ENCODE measurements around the gene OR51B2. TPM values are rescaled to one million over a fixed set of nuclear protein-coding genes. Genes with fewer than 3 reads are reported as not detected.
"Not testable (repeated sequence)": the region's sequence is repeated elsewhere in the genome, so short reads cannot be mapped to it uniquely, and the experiment has no call there.

OR51B2 gene
- total RNA-seq, 2 donors from 2014 or later, result not detected

- DNase-seq, result no peak
- intact Hi-C loops (cut with DNase I), result no loop called here
- ATAC-seq, result no peak
Observed at GRCh38 chr11:5317292-5317691, 6.8 kb downstream of the OR51B2 start.

- DNase-seq; intact Hi-C loops (cut with DNase I); ATAC-seq: not testable (repeated sequence)
Observed at GRCh38 chr11:5313326-5314023, 10.6 kb downstream of the OR51B2 start.

- ATAC-seq (no peak), DNase-seq (no peak)
- intact Hi-C loops (cut with DNase I), result no loop called here
Observed at GRCh38 chr11:5310423-5310822, 13.7 kb downstream of the OR51B2 start.

DNA sequence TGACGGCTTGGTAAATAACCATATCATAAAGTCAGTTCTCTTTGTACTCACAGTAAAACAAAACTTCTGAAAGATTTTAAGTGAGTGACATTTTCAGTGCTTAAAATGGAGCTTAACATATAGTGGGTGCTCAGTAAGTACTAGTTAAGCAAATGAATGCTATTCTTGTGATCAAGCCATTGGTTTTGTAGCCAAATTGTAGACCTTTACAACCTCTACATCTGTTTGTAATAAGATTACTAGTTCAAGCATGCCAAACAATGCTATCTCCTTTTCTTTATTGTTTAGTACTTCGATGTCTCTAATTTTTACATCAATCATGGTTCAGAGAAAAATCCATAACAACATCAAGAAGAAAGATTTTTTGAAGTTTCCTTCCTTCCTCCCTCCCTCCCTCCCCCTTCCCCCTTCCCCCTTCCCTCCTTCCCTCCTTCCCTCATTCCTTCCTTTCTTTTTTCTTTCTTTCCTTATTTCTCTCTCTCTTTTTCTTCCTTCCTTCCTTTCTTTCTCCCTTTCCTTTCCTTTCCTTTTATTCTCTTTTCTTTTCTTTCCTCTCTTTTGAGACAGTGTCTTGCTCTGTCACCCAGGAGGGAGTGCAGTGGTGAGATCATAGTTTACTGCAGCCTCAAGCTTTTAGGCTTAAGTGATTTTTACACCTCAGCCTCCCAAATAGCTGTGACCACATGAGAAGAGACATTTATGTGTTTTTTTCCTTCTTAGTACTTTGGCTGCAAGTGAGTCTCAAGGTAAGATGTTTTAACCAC lies 16.7 kb downstream of the OR51B2 start:
- ATAC-seq (no peak), DNase-seq (no peak)
- intact Hi-C loops (cut with DNase I), result no loop called here

GRCh38 chr11:5304046-5304445 lies 20.1 kb downstream of the OR51B2 start:
- DNase-seq (no peak), ATAC-seq (no peak)
- intact Hi-C loops (cut with DNase I), result no loop called here

DNA sequence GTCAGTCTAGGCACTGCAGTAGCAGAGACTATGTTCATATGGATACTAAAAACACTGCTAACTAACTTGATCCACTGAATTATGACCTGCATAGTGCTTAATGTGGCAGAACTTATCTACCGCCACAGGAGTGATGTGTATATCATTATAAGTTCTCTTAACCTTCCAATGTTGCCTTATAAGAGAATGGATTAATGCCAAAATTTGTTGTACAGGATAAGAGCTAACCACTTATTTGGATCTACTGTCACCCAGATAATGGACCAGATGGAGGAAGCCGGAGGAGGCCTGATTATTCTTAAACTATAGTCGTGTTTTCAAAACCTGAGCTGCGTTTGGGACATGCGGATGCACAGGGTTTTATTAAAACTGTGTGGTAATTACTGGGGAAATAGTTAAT lies 20.5 kb downstream of the OR51B2 start:
- ATAC-seq (no peak), DNase-seq (no peak)
- intact Hi-C loops (cut with DNase I), result no loop called here

GRCh38 chr11:5301846-5302245 lies 22.3 kb downstream of the OR51B2 start, which contains the start of gene OR51B4:
OR51B4 (minus strand) TSS chr11:5301946; CDS start chr11:5301946, 0 bp downstream.
- DNase-seq, result no peak
- intact Hi-C loops (cut with DNase I), result no loop called here
- no peak for ATAC-seq

GRCh38 chr11:5300251-5300650 lies 23.8 kb downstream of the OR51B2 start:
- intact Hi-C loops (cut with DNase I), result no loop called here
- no peak for ATAC-seq
- no peak for DNase-seq

DNA sequence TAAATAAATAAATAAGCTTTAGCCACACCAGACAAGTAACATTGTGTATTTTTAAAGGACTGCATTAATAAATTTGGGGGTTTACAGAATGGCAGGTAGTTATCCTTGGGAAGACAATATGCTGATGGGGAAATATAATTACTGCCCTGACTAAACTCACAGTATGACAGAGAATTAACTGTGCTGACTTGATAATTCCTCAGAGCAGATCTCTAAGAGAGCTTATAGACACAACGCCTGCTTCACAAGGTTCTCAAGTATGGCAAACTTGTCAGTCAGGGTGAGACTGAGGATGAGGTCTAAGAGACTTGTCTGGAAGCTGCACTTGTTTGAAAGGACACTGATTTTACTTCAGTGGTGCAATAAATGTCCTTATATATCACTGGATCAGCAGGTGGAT lies 25.6 kb downstream of the OR51B2 start:
- DNase-seq (no peak), ATAC-seq (no peak)
- intact Hi-C loops (cut with DNase I), result no loop called here

- no peak for ATAC-seq
- no peak for DNase-seq
- intact Hi-C loops (cut with DNase I), result no loop called here
Observed at GRCh38 chr11:5297721-5298323, 26.3 kb downstream of the OR51B2 start.

DNA sequence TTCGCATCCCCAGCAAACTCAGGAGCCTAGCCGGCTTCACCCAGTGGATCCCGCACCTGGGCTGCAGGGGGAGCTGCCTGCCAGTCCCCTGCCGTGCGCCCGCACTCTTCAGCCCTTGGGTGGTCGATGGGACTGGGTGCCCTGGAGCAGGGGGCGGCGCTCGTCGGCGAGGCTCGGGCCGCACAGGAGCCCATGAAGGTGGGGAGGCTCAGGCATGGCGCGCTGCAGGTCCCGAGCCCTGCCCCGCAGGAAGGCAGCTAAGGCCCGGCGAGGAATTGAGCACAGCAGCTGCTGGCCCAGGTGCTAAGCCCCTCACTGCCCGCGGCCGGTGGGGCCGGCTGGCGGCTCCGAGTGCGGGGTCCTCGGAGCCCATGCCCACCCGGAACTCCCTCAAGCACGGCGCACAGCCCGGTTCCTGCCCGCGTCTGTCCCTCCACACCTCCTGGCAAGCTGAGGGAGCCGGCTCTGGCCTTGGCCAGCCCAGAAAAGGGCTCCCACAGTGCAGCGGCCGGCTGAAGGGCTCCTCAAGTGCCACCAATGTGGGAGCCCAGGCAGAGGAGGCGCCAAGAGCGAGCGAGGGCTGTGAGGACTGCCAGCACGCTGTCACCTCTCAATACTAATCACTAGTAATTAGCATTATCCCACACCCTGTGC lies 29.6 kb downstream of the OR51B2 start:
- ATAC-seq; intact Hi-C loops (cut with DNase I); DNase-seq: not testable (repeated sequence)

GRCh38 chr11:5293028-5293427 lies 31.1 kb downstream of the OR51B2 start:
- intact Hi-C loops (cut with DNase I), result no loop called here
- ATAC-seq (no peak), DNase-seq (no peak)

GRCh38 chr11:5291207-5291838 lies 32.8 kb downstream of the OR51B2 start:
- intact Hi-C loops (cut with DNase I), result no loop called here
- ATAC-seq (no peak), DNase-seq (no peak)

DNA sequence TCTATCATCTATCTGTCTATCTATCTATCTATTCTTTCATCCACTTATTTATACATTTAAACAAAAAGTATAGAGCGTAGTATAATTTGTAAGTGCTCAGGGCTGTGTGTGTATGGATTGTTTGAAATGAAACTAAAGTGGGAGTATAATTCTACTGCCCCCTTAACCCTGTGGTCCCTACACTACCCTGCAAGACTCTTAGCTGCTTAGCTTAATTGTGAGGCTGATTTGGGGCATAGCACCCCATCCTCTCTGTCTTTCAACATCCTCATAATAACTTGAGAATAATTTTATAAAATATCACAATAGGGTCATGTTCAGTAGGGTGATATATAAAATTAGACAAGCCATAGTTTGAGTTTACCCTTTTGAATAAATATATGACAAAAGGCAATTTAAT lies 34.0 kb downstream of the OR51B2 start:
- DNase-seq (no peak), ATAC-seq (no peak)
- intact Hi-C loops (cut with DNase I), result no loop called here

- DNase-seq (no peak), ATAC-seq (no peak)
- intact Hi-C loops (cut with DNase I), result no loop called here
Observed at GRCh38 chr11:5289696-5290095, 34.4 kb downstream of the OR51B2 start.

DNA sequence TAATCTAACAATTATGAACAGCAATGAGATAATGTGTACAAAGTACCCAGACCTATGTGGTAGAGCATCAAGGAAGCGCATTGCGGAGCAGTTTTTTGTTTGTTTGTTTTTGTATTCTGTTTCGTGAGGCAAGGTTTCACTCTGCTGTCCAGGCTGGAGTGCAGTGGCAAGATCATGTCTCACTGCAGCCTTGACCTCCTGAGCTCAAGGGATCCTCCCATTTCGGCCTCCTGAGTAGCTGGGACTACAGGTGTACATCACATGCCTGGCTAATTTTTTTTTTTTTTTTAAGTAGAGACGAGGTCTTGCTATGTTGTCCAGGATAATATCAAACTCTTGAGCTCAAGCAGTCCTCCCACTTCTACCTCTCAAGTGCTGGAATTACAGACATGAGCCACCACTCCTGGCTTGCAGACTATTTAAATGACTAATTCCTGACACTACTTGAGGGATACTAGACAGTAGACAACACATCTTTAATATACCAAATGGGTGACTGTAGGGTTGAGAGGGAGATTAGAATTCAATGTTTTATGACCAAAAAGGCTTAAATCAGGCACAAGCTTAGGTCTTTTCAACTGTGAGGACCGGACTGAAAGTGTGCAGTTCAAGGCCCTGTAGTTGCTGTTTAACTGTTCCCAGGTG lies 35.1 kb downstream of the OR51B2 start:
- DNase-seq (no peak), ATAC-seq (no peak)
- intact Hi-C loops (cut with DNase I), result no loop called here

GRCh38 chr11:5288108-5288905 lies 35.8 kb downstream of the OR51B2 start:
- intact Hi-C loops (cut with DNase I), result no loop called here
- DNase-seq (no peak), ATAC-seq (peak in 1 of 2 donors; percentile 51)

DNA sequence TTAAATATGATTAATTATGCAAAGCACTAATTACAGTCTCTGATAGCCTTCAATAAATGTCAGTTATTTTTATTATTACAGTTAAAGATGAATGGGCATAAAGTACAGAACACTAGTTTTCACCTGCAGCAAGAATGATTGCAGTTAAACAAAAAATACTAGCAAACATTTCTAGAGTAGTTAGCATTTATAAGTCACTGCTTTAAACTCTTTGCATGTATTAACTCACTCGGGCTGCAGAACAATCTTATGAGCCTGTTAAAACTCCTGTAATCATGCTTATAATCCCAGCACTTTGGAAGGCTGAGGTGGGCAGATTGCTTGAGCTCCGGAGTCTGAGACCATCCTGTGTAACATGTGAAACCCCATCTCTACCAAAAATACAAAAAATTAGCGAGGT lies 37.2 kb downstream of the OR51B2 start:
- DNase-seq, result no peak
- intact Hi-C loops (cut with DNase I), result no loop called here
- ATAC-seq, result no peak

Measured in left cardiac atrium (tissue), 4 donors.